HepG2 (cell line): ENCODE data around the gene HTR1A. TPM values are rescaled to one million over a fixed set of nuclear protein-coding genes. Genes with fewer than 3 reads are reported as not detected.

Experiments
- HOXD1 ChIP-seq: sonication (generic); formaldehyde crosslinking; IDR thresholded peaks from 2 replicates; pipeline ENCODE4 v1.5.0; 2020; ENCODE audit warnings: missing genetic modification reagents
- JDP2 ChIP-seq: sonication (generic); formaldehyde crosslinking; IDR thresholded peaks from 2 replicates; pipeline ENCODE4 v1.8.1; 2022; ENCODE audit warnings: missing genetic modification reagents, borderline replicate concordance
- KAT8 ChIP-seq: IDR thresholded peaks from 2 replicates; pipeline ENCODE4 v1.6.1; 2016; ENCODE audit warnings: missing genetic modification reagents, missing compliant biosample characterization
- KLF11 ChIP-seq: IDR thresholded peaks from 2 replicates; pipeline ENCODE4 v1.6.1; 2016; ENCODE audit warnings: missing compliant biosample characterization
- MLXIP ChIP-seq: sonication (generic); formaldehyde crosslinking; IDR thresholded peaks from 2 replicates; pipeline ENCODE4 v1.9.0; 2021; ENCODE audit warnings: missing genetic modification reagents, borderline replicate concordance
- SMAD3 ChIP-seq: sonication (generic); formaldehyde crosslinking; IDR thresholded peaks from 2 replicates; pipeline ENCODE4 v1.4.0; 2020; ENCODE audit warnings: missing genetic modification reagents
- TFDP2 ChIP-seq: sonication (generic); formaldehyde crosslinking; IDR thresholded peaks from 2 replicates; pipeline ENCODE4 v1.4.0; 2020; ENCODE audit warnings: missing genetic modification reagents
- TFE3 ChIP-seq: IDR thresholded peaks from 2 replicates; pipeline ENCODE4 v1.6.1; 2016
- WIZ ChIP-seq: sonication (generic); formaldehyde crosslinking; IDR thresholded peaks from 2 replicates; pipeline ENCODE4 v1.5.1; 2020; ENCODE audit warnings: mild to moderate bottlenecking, missing genetic modification reagents
- ZBED4 ChIP-seq: sonication (generic); formaldehyde crosslinking; IDR thresholded peaks from 2 replicates; pipeline ENCODE4 v1.4.0; 2020; ENCODE audit warnings: missing genetic modification reagents, borderline replicate concordance
- ZBTB43 ChIP-seq: sonication (generic); formaldehyde crosslinking; conservative IDR thresholded peaks from 2 replicates; pipeline ENCODE4 v1.4.0; 2020; ENCODE audit warnings: missing genetic modification reagents
- ZNF264 ChIP-seq: sonication (generic); formaldehyde crosslinking; IDR thresholded peaks from 2 replicates; pipeline ENCODE4 v1.4.0; 2020; ENCODE audit warnings: missing genetic modification reagents
- ZNF792 ChIP-seq: IDR thresholded peaks from 2 replicates; pipeline ENCODE4 v1.6.1; 2016
- ZSCAN12 ChIP-seq: sonication (generic); formaldehyde crosslinking; IDR thresholded peaks from 2 replicates; pipeline ENCODE4 v1.9.0; 2021; ENCODE audit warnings: mild to moderate bottlenecking, missing genetic modification reagents
- ZSCAN20 ChIP-seq: sonication (generic); formaldehyde crosslinking; IDR thresholded peaks from 2 replicates; pipeline ENCODE4 v1.4.0; 2020; ENCODE audit warnings: missing genetic modification reagents, mild to moderate bottlenecking, borderline replicate concordance
- ZSCAN9 ChIP-seq: IDR thresholded peaks from 2 replicates; pipeline ENCODE4 v1.6.1; 2016; ENCODE audit warnings: borderline replicate concordance
- polyA plus RNA-seq, 8 experiments: library from polyadenylated mRNA; depleted of rRNA in 3 of 8; stranded (reverse) in 7 of 8; unstranded in 1 of 8; fragments of >200 nt; fragmentation: Illumina TruSeq in 4 of 8; extraction: Trizol in 4 of 8; gene quantifications; 2 replicates each; pipeline versions ENCODE4 v1.2.1 to v1.2.3, GENCODE V29; 2011 to 2016; ENCODE audit warnings: low read depth in 4 of 8, missing spikeins in 1 of 8, mixed read lengths in 1 of 8; ENCODE audit not compliant: insufficient read depth in 1 of 8
- total RNA-seq, 5 experiments: library from RNA; depleted of rRNA; stranded (reverse); fragments of >200 nt; fragmentation: Illumina TruSeq; extraction: Trizol; gene quantifications; 2 replicates each; pipeline ENCODE4 v1.2.3, GENCODE V29; 2016; ENCODE audit warnings: low read depth in 1 of 5

Gene HTR1A
- total and polyA plus RNA-seq, 2 of the 13 experiments (the other 11 are each of a cell fraction or from before 2014, with no cell fraction given) = not detected

GRCh38 chr5:63963080-63963735, 963 bp upstream of the HTR1A start (continued):
- TF ChIP-seq ZSCAN9 = peak; percentile 95
- TF ChIP-seq TFE3 (CRISPR knock-in tag) = peak; percentile 59; the same call in 1 of the 2 replicates
- no peak for TF ChIP-seq TFDP2
- 0 out of 2 replicates have a peak, but pooled peaks have one; percentile 58 for TF ChIP-seq KLF11 (CRISPR knock-in tag)
- TF ChIP-seq JDP2 (CRISPR knock-in tag) = no peak
- TF ChIP-seq SMAD3 (CRISPR knock-in tag) = 0 out of 2 replicates have a peak, but pooled peaks have one; percentile 49
- peak; percentile 45; the same call in 1 of the 2 replicates for TF ChIP-seq ZBTB43 (CRISPR knock-in tag)
- TF ChIP-seq HOXD1 (CRISPR knock-in tag) = 0 out of 2 replicates have a peak, but pooled peaks have one; percentile 37
- peak; percentile 62; the same call in 1 of the 2 replicates for TF ChIP-seq ZBED4 (CRISPR knock-in tag)
- TF ChIP-seq KAT8 (CRISPR knock-in tag) = peak; percentile 26; the same call in 1 of the 2 replicates
- TF ChIP-seq MLXIP (CRISPR knock-in tag) = peak; percentile 72; the same call in 1 of the 2 replicates
- peak; percentile 79; the same call in 1 of the 2 replicates for TF ChIP-seq ZSCAN12 (CRISPR knock-in tag)
- TF ChIP-seq ZNF264 (CRISPR knock-in tag) = 0 out of 2 replicates have a peak, but pooled peaks have one; percentile 46
- TF ChIP-seq ZSCAN20 (CRISPR knock-in tag) = 0 out of 2 replicates have a peak, but pooled peaks have one; percentile 41
- 0 out of 2 replicates have a peak, but pooled peaks have one; percentile 31 for TF ChIP-seq ZNF792 (CRISPR knock-in tag)
- TF ChIP-seq WIZ (CRISPR knock-in tag) = peak; percentile 91; the same call in 1 of the 2 replicates
